GM21447 (cell line): ENCODE results near the gene NR3C1.

Source experiments
- ATAC-seq: cut with Tn5 transposase; IDR thresholded peaks from one replicate; pipeline ENCODE4 v1.9.1; 2021; ENCODE audit not compliant: unreplicated experiment

Gene NR3C1

GRCh38 chr5:143426437-143426991, 23.0 kb upstream of the NR3C1 start:
- ATAC-seq, result peak; percentile 53

GRCh38 chr5:143425835-143426234, 22.3 kb upstream of the NR3C1 start:
- ATAC-seq, result no peak

GRCh38 chr5:143418140-143418866, 14.8 kb upstream of the NR3C1 start:
- peak; percentile 57 for ATAC-seq

GRCh38 chr5:143417503-143418139, 14.1 kb upstream of the NR3C1 start:
- no peak for ATAC-seq

GRCh38 chr5:143416411-143416810, 12.9 kb upstream of the NR3C1 start:
- no peak for ATAC-seq

- peak; percentile 67 for ATAC-seq
These were observed 10.6 kb upstream of the NR3C1 start for GRCh38 chr5:143413958-143414669.

GRCh38 chr5:143412661-143413342, 9.3 kb upstream of the NR3C1 start:
- ATAC-seq, result no peak

- ATAC-seq, result no peak
These were observed 6.4 kb upstream of the NR3C1 start for GRCh38 chr5:143409926-143410325.

- no peak for ATAC-seq
These were observed 2.9 kb upstream of the NR3C1 start for GRCh38 chr5:143406408-143406807.

- ATAC-seq, result no peak
These were observed 2.3 kb upstream of the NR3C1 start for GRCh38 chr5:143405849-143406098.

- ATAC-seq, result peak; percentile 26
These were observed 1.8 kb upstream of the NR3C1 start for GRCh38 chr5:143405063-143405848.

- peak; percentile 23 for ATAC-seq
These were observed 1.1 kb upstream of the NR3C1 start for GRCh38 chr5:143404416-143405062.

- peak; percentile 8 for ATAC-seq
These were observed 223 bp downstream of the NR3C1 start for GRCh38 chr5:143403334-143403592.

- ATAC-seq, result no peak
These were observed 743 bp downstream of the NR3C1 start for GRCh38 chr5:143402553-143403333.

GRCh38 chr5:143402017-143402552, 1.4 kb downstream of the NR3C1 start:
- ATAC-seq, result no peak

- no peak for ATAC-seq
These were observed 2.1 kb downstream of the NR3C1 start for GRCh38 chr5:143401227-143402016.

- no peak for ATAC-seq
These were observed 2.8 kb downstream of the NR3C1 start for GRCh38 chr5:143400541-143401226.
